GM12878 (cell line): ENCODE data around the gene SF3A1. TPM values are rescaled to one million over a fixed set of nuclear protein-coding genes. Genes with fewer than 3 reads are reported as not detected.

Experiments used
- ATAC-seq: fragments of 200-7000 bp; cut with Tn5 transposase; 3 replicates; pipeline ENCODE4 v1.9.1; 2020; ENCODE audit warnings: mild to moderate bottlenecking, moderate library complexity
- BruUV-seq: library from RNA; stranded (reverse); fragments of 400-500 nt; replicated peaks from 2 replicates; lab custom pipeline; 2021; lab: Mats Ljungman, UMichigan
- CTCF ChIA-PET: fragments of 300-600 bp; sonication (Branson Sonifier 250); formaldehyde crosslinking; extraction: SDS; loops from one replicate; lab custom pipeline; 2021; ENCODE audit warnings: inconsistent platforms; lab: Yijun Ruan, JAX
- POLR2A ChIA-PET: fragments of 350-600 bp; formaldehyde crosslinking; extraction: SDS; loops from one replicate; lab custom pipeline; 2021; ENCODE audit warnings: inconsistent platforms; lab: Charles Lee
- RAD21 ChIA-PET: fragments of 300-600 bp; sonication (Branson Sonifier 250); formaldehyde crosslinking; loops from one replicate; lab custom pipeline; 2023; ENCODE audit warnings: antibody characterized with exemption; ENCODE audit not compliant: unreplicated experiment; lab: Charles Lee
- SMC1A ChIA-PET: fragments of 300-600 bp; sonication (Branson Sonifier 250); formaldehyde crosslinking; loops from one replicate; lab custom pipeline; 2023; ENCODE audit not compliant: unreplicated experiment, uncharacterized antibody; lab: Charles Lee
- DNase-seq: peaks from one replicate; pipeline ENCODE4 v3.0.0-alpha.2; 2011; ENCODE audit warnings: low read depth, low spot score
- FAIRE-seq: peaks from 3 replicates; lab custom pipeline; 2011; peaks lifted over from hg19 to GRCh38; lab: Jason Lieb, UNC
- H2AFZ ChIP-seq: 2 replicates; pipeline ENCODE4 v1.6.0; 2011; ENCODE audit warnings: low read depth, low read length, control low read depth; ENCODE audit not compliant: control insufficient read depth
- H3K27ac ChIP-seq: 2 replicates; pipeline ENCODE4 v1.5.1; 2011; ENCODE audit warnings: control low read depth; ENCODE audit not compliant: control insufficient read depth, insufficient read depth
- H3K27me3 ChIP-seq, 2 experiments: replicated peaks in 1 of 2; 2 replicates each; pipeline versions ENCODE4 v1.6.0 to v1.6.1; 2011; ENCODE audit warnings: low read length in 1 of 2; ENCODE audit not compliant: control insufficient read depth in 2 of 2, insufficient read depth in 2 of 2
- H3K36me3 ChIP-seq, 2 experiments: 2 replicates each; pipeline ENCODE4 v1.5.1; 2011; ENCODE audit warnings: low read length in 1 of 2; ENCODE audit not compliant: control insufficient read depth in 2 of 2, insufficient read depth in 2 of 2
- H3K4me1 ChIP-seq: 2 replicates; pipeline ENCODE4 v1.6.1; 2011; ENCODE audit warnings: mild to moderate bottlenecking, low read length, moderate library complexity, mixed read lengths; ENCODE audit not compliant: control insufficient read depth, insufficient read depth
- H3K4me2 ChIP-seq: 2 replicates; pipeline ENCODE4 v1.6.0; 2011; ENCODE audit warnings: control low read depth; ENCODE audit not compliant: control insufficient read depth, insufficient read depth
- H3K4me3 ChIP-seq: fragments of 200-600 bp; sonication (generic); 2 replicates; pipeline ENCODE4 v1.5.1; 2016
- H3K79me2 ChIP-seq: 2 replicates; pipeline ENCODE4 v1.6.0; 2011; ENCODE audit warnings: low read length; ENCODE audit not compliant: control insufficient read depth, insufficient read depth
- H3K9ac ChIP-seq: 2 replicates; pipeline ENCODE4 v1.8.0; 2011; ENCODE audit warnings: low read length, control low read depth, mixed read lengths; ENCODE audit not compliant: control insufficient read depth, insufficient read depth
- H3K9me3 ChIP-seq: replicated peaks from 3 replicates; pipeline ENCODE4 v1.5.1; 2011; ENCODE audit warnings: mild to moderate bottlenecking, low read length; ENCODE audit not compliant: control insufficient read depth, insufficient read depth
- H4K20me1 ChIP-seq: 2 replicates; pipeline ENCODE4 v1.6.0; 2011; ENCODE audit not compliant: control insufficient read depth, insufficient read depth
- CBFB ChIP-seq: IDR thresholded peaks from 2 replicates; pipeline ENCODE4 v1.6.1; 2016; ENCODE audit warnings: antibody characterized with exemption, low read depth
- CREB1 ChIP-seq: IDR thresholded peaks from 2 replicates; pipeline ENCODE4 v1.6.1; 2012; ENCODE audit warnings: low read depth, mild to moderate bottlenecking, inconsistent platforms
- E2F4 ChIP-seq: IDR thresholded peaks from 2 replicates; pipeline ENCODE4 v1.6.1; 2012; ENCODE audit warnings: low read depth, low read length, improper control_type of control experiment
- ESRRA ChIP-seq: IDR thresholded peaks from 2 replicates; pipeline ENCODE4 v1.6.1; 2012; ENCODE audit warnings: mild to moderate bottlenecking, low read length, improper control_type of control experiment
- FOS ChIP-seq: IDR thresholded peaks from 3 replicates; pipeline ENCODE4 v1.6.1; 2011; ENCODE audit warnings: borderline replicate concordance; ENCODE audit not compliant: insufficient read length; ENCODE audit errors: extremely low read depth
- MYB ChIP-seq: fragments of 150-350 bp; IDR thresholded peaks from 2 replicates; pipeline ENCODE4 v1.6.1; 2014; ENCODE audit warnings: mild to moderate bottlenecking, low read depth, low read length, borderline replicate concordance
- NFIC ChIP-seq: IDR thresholded peaks from 2 replicates; pipeline ENCODE4 v1.6.1; 2012; ENCODE audit warnings: low read depth, mild to moderate bottlenecking, inconsistent platforms, low read length, moderate library complexity
- POLR2AphosphoS5 ChIP-seq: IDR thresholded peaks from 2 replicates; pipeline ENCODE4 v1.6.1; 2011; ENCODE audit warnings: mild to moderate bottlenecking, low read length, inconsistent platforms
- SMC3 ChIP-seq: IDR thresholded peaks from 2 replicates; pipeline ENCODE4 v1.6.1; 2011; ENCODE audit warnings: low read length, improper control_type of control experiment, borderline replicate concordance
- SREBF1 ChIP-seq: IDR thresholded peaks from 2 replicates; pipeline ENCODE4 v1.6.1; 2012; ENCODE audit warnings: mild to moderate bottlenecking, low read length
- SUPT20H ChIP-seq: IDR thresholded peaks from 2 replicates; pipeline ENCODE4 v1.6.1; 2011; ENCODE audit warnings: low read depth, mild to moderate bottlenecking, low read length, moderate library complexity, borderline replicate concordance; ENCODE audit not compliant: control insufficient read depth
- ZBED1 ChIP-seq: IDR thresholded peaks from 2 replicates; pipeline ENCODE4 v1.6.1; 2016; ENCODE audit warnings: borderline replicate concordance
- WGBS: methylation state at CpG from one replicate; pipeline ENCODE4 v1.1.6; 2016; ENCODE audit warnings: low lambda C conversion rate; ENCODE audit not compliant: insufficient replicate concordance, insufficient coverage; ENCODE audit errors: missing lambda C conversion rate; 5-methylcytosine and 5-hydroxymethylcytosine counted together
- in situ Hi-C: fragments of 300-500 bp; cut with MboI; formaldehyde crosslinking; loops from 9 replicates; pipeline ENCODE4 v1.14.3; 2018; ENCODE audit warnings: mixed read lengths
- intact Hi-C: fragments of 100-400 bp; cut with micrococcal nuclease; formaldehyde crosslinking; loops from one replicate; pipeline ENCODE4 v1.14.2; 2022; ENCODE audit not compliant: unreplicated experiment
- polyA plus RNA-seq, 11 experiments: library from polyadenylated mRNA; depleted of rRNA in 4 of 11; unstranded in 6 of 11; stranded (reverse) in 5 of 11; fragments of >200 nt; fragmentation: Nextera tagmentation in 4 of 11; fragmentation: Illumina TruSeq in 1 of 11; extraction: Ambion mirVana in 4 of 11; extraction: Trizol in 1 of 11; gene quantifications; 1 replicate in 1 of 11; 2 replicates in 10 of 11; pipeline versions ENCODE4 v1.2.1 to v1.2.3, GENCODE V29; 2011 to 2016; ENCODE audit warnings: inconsistent platforms in 2 of 11, missing spikeins in 2 of 11, low read depth in 1 of 11
- total RNA-seq, 4 experiments: library from RNA; depleted of rRNA in 3 of 4; stranded (reverse); fragments of >200 nt in 3 of 4; fragmentation: Illumina TruSeq in 1 of 4; extraction: Trizol in 1 of 4; gene quantifications; 2 replicates each; pipeline versions ENCODE4 v1.2.1 to v1.2.3, GENCODE V29; 2013 to 2021
- TF ChIP-seq, protein P1 (sequence below): fragments of 450-650 bp; IDR thresholded peaks from 2 replicates; pipeline ENCODE4 v1.6.1; 2014; ENCODE audit warnings: mild to moderate bottlenecking
- TF ChIP-seq, protein P2 (sequence below): fragments of 450-650 bp; IDR thresholded peaks from 2 replicates; pipeline ENCODE4 v1.6.1; 2018; ENCODE audit warnings: mild to moderate bottlenecking, low read depth, moderate library complexity; ENCODE audit not compliant: partially characterized antibody
- TF ChIP-seq, protein P3 (sequence below): fragments of 450-650 bp; IDR thresholded peaks from 2 replicates; pipeline ENCODE4 v1.6.1; 2016; ENCODE audit warnings: mild to moderate bottlenecking

Gene SF3A1
- total and polyA plus RNA-seq, 10 of the 15 experiments (the other 5 are each of a cell fraction or from before 2014, with no cell fraction given) = 10.4 to 239 (median 46.0) TPM

- Histone ChIP-seq H3K27me3 (no peaks in the 10 kb centered on the region), H3K4me1 (peaks cover 98% of the 10 kb centered on the region), H3K27ac (peak overlapping the region; percentile 96)
- SMC1A ChIA-PET = interaction anchor here (0.8 to 9.7 kb wide), 5 partner anchors 8 to 117 kb away, joined by 3 to 92 read pairs (median 6); partner anchors contain the start of genes CASTOR1 and TBC1D10A
- intact Hi-C loops = loop anchor here (2.0 kb wide), 1 partner anchor 18 kb away; the partner anchor contains the start of gene CASTOR1
- no peak for TF ChIP-seq SREBF1
- no peak for TF ChIP-seq E2F4
- TF ChIP-seq, protein P1, sequence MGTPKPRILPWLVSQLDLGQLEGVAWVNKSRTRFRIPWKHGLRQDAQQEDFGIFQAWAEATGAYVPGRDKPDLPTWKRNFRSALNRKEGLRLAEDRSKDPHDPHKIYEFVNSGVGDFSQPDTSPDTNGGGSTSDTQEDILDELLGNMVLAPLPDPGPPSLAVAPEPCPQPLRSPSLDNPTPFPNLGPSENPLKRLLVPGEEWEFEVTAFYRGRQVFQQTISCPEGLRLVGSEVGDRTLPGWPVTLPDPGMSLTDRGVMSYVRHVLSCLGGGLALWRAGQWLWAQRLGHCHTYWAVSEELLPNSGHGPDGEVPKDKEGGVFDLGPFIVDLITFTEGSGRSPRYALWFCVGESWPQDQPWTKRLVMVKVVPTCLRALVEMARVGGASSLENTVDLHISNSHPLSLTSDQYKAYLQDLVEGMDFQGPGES = no peak
- no peak for TF ChIP-seq CREB1
- TF ChIP-seq SUPT20H = no peak
- TF ChIP-seq POLR2AphosphoS5 = no peak
- TF ChIP-seq MYB = no peak
- no peak for TF ChIP-seq ESRRA
- TF ChIP-seq, protein P2, sequence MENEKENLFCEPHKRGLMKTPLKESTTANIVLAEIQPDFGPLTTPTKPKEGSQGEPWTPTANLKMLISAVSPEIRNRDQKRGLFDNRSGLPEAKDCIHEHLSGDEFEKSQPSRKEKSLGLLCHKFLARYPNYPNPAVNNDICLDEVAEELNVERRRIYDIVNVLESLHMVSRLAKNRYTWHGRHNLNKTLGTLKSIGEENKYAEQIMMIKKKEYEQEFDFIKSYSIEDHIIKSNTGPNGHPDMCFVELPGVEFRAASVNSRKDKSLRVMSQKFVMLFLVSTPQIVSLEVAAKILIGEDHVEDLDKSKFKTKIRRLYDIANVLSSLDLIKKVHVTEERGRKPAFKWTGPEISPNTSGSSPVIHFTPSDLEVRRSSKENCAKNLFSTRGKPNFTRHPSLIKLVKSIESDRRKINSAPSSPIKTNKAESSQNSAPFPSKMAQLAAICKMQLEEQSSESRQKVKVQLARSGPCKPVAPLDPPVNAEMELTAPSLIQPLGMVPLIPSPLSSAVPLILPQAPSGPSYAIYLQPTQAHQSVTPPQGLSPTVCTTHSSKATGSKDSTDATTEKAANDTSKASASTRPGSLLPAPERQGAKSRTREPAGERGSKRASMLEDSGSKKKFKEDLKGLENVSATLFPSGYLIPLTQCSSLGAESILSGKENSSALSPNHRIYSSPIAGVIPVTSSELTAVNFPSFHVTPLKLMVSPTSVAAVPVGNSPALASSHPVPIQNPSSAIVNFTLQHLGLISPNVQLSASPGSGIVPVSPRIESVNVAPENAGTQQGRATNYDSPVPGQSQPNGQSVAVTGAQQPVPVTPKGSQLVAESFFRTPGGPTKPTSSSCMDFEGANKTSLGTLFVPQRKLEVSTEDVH = no peak
- no peak for TF ChIP-seq FOS
- no peak for TF ChIP-seq NFIC
- TF ChIP-seq SMC3 = no peak
- no peak for TF ChIP-seq CBFB
- TF ChIP-seq ZBED1 = no peak
- TF ChIP-seq, protein P3, sequence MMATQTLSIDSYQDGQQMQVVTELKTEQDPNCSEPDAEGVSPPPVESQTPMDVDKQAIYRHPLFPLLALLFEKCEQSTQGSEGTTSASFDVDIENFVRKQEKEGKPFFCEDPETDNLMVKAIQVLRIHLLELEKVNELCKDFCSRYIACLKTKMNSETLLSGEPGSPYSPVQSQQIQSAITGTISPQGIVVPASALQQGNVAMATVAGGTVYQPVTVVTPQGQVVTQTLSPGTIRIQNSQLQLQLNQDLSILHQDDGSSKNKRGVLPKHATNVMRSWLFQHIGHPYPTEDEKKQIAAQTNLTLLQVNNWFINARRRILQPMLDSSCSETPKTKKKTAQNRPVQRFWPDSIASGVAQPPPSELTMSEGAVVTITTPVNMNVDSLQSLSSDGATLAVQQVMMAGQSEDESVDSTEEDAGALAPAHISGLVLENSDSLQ = no peak
- TF ChIP-seq, all 136 proteins: peak for 0
- Histone ChIP-seq H3K4me2 (peak overlapping the region; percentile 99), H3K4me3 (no peak overlapping the region), H3K36me3 (peaks cover 6 to 19% of the 10 kb centered on the region in 2 experiments; a peak in 3 of 4 replicates), H3K9ac (peak overlapping the region; percentile 82), H2AFZ (no peak overlapping the region), H4K20me1 (no peaks in the 10 kb centered on the region), H3K79me2 (peaks cover 64% of the 10 kb centered on the region), H3K9me3 (no peaks in the 10 kb centered on the region)
- 76% methylated on average over 4 of the region's 4 CpGs for WGBS
- in situ Hi-C loops = no loop called here
- ChIA-PET RAD21 (interaction anchor here (0.6 to 8.2 kb wide), 7 partner anchors 18 to 117 kb away, joined by 3 to 88 read pairs (median 4); partner anchors contain the start of genes CASTOR1, CCDC157, SF3A1 and TBC1D10A), CTCF (interaction anchor here (1.2 to 18.4 kb wide), 2 partner anchors 18 kb away, joined by 3 to 177 read pairs; partner anchors contain the start of gene CASTOR1), POLR2A (interaction anchor here (0.7 to 16.1 kb wide), 6 partner anchors 8 to 116 kb away, joined by 3 to 198 read pairs (median 5); partner anchors contain the start of gene TBC1D10A)
- FAIRE-seq = no peak
- DNase-seq = no peak
- ATAC-seq = no peak
- BruUV-seq = no TSS peak
Measured at GRCh38 chr22:30307041-30307574, 49.6 kb downstream of the SF3A1 start.
